K562 (cell line): ENCODE measurements around the gene NT5C. TPM values are rescaled to one million over a fixed set of nuclear protein-coding genes. Genes with fewer than 3 reads are reported as not detected.
A peak's percentile ranks its signal among the peaks of the same experiment; 100 is the strongest.

Experiments
- CBFA2T2 ChIP-seq: fragments of 450-650 bp; conservative IDR thresholded peaks from 2 replicates; pipeline ENCODE4 v1.6.1; 2017; ENCODE audit warnings: mild to moderate bottlenecking
- CEBPZ ChIP-seq: fragments of 150-350 bp; IDR thresholded peaks from 2 replicates; pipeline ENCODE4 v1.6.1; 2014; ENCODE audit warnings: low read depth, mild to moderate bottlenecking, low read length, borderline replicate concordance
- ELF4 ChIP-seq: fragments of 450-650 bp; formaldehyde crosslinking; IDR thresholded peaks from 2 replicates; pipeline ENCODE4 v1.4.0; 2022; ENCODE audit warnings: missing genetic modification characterization
- HCFC1 ChIP-seq: IDR thresholded peaks from 2 replicates; pipeline ENCODE4 v1.6.1; 2012; ENCODE audit warnings: low read depth, low read length, improper control_type of control experiment
- LARP7 ChIP-seq: fragments of 450-650 bp; IDR thresholded peaks from 2 replicates; pipeline ENCODE4 v1.6.1; 2016
- MNT ChIP-seq, 2 experiments: fragments of 450-650 bp; conservative IDR thresholded peaks; 2 replicates each; pipeline ENCODE4 v1.6.1; 2017; ENCODE audit warnings: mild to moderate bottlenecking in 2 of 2, moderate library complexity in 2 of 2
- MTA2 ChIP-seq: fragments of 450-650 bp; IDR thresholded peaks from 2 replicates; pipeline ENCODE4 v1.6.1; 2016; ENCODE audit warnings: low read depth
- MYNN ChIP-seq, 2 experiments: sonication (generic); formaldehyde crosslinking in 1 of 2; IDR thresholded peaks; 2 replicates each; pipeline versions ENCODE4 v1.5.0 to v1.6.1; 2016 to 2020; ENCODE audit warnings: antibody characterized with exemption in 1 of 2, missing genetic modification reagents in 1 of 2
- NR2C2 ChIP-seq, 2 experiments: fragments of 200-800 bp in 1 of 2; sonication (Bioruptor generic) in 1 of 2; sonication (generic) in 1 of 2; formaldehyde crosslinking in 1 of 2; IDR thresholded peaks; 2 replicates each; pipeline versions ENCODE4 v1.6.1 to v1.8.0; 2016 to 2022; ENCODE audit warnings: mild to moderate bottlenecking in 1 of 2, missing compliant biosample characterization in 1 of 2, missing genetic modification characterization in 1 of 2, missing genetic modification reagents in 1 of 2
- SMAD4 ChIP-seq: fragments of 250-450 bp; sonication (Bioruptor Pico); conservative IDR thresholded peaks from 2 replicates; pipeline ENCODE4 v1.8.0; 2021; ENCODE audit warnings: inconsistent platforms, mild to moderate bottlenecking, moderate library complexity
- SUPT5H ChIP-seq: fragments of 450-650 bp; IDR thresholded peaks from 2 replicates; pipeline ENCODE4 v1.6.1; 2016
- ZBTB40 ChIP-seq, 2 experiments: fragments of 450-650 bp in 1 of 2; sonication (generic) in 1 of 2; formaldehyde crosslinking in 1 of 2; IDR thresholded peaks; 2 replicates each; pipeline versions ENCODE4 v1.7.1 to v1.9.0; 2016 to 2022; ENCODE audit warnings: inconsistent platforms in 1 of 2, mild to moderate bottlenecking in 1 of 2, missing genetic modification reagents in 1 of 2
- polyA plus RNA-seq, 8 experiments: library from polyadenylated mRNA; depleted of rRNA in 4 of 8; stranded (reverse) in 5 of 8; unstranded in 3 of 8; fragments of >200 nt; fragmentation: Nextera tagmentation in 2 of 8; fragmentation: Illumina TruSeq in 1 of 8; extraction: Ambion mirVana in 2 of 8; extraction: Trizol in 1 of 8; gene quantifications; 2 replicates each; pipeline versions ENCODE4 v1.2.1 to v1.2.3, GENCODE V29; 2011 to 2014; ENCODE audit warnings: inconsistent platforms in 1 of 8, missing spikeins in 1 of 8
- total RNA-seq, 7 experiments: library from RNA; depleted of rRNA in 6 of 7; stranded (reverse); fragments of >200 nt in 6 of 7; fragmentation: Illumina TruSeq in 2 of 7; extraction: Trizol in 2 of 7; gene quantifications; 2 replicates each; pipeline versions ENCODE4 v1.2.1 to v1.2.3, GENCODE V29; 2011 to 2021; ENCODE audit warnings: low replicate concordance in 1 of 7

Gene NT5C
- total and polyA plus RNA-seq, 9 of the 15 experiments (the other 6 are each of a cell fraction or from before 2014, with no cell fraction given): 2.9 to 205 (median 45.0) TPM

GRCh38 chr17:75096082-75096625, 35.4 kb downstream of the NT5C start (continued):
- TF ChIP-seq NR2C2 (CRISPR knock-in tag; IDR thresholded peaks at IDR 0.05): no peak
- TF ChIP-seq NR2C2 (tag; IDR thresholded peaks at IDR 0.05): peak; percentile 65
- TF ChIP-seq LARP7: 0 out of 2 replicates have a peak, but pooled peaks have one; percentile 36
- TF ChIP-seq CBFA2T2: no peak; the same call in 1 of the 2 replicates
- TF ChIP-seq SMAD4 (CRISPR knock-in tag): peak; percentile 78
- no peak for TF ChIP-seq CEBPZ
- 0 out of 2 replicates have a peak, but pooled peaks have one; percentile 42 for TF ChIP-seq SUPT5H
- peak; percentile 89 for TF ChIP-seq MYNN (IDR thresholded peaks at IDR 0.05)
- no peak for TF ChIP-seq MYNN (CRISPR knock-in tag; IDR thresholded peaks at IDR 0.05)
- TF ChIP-seq ZBTB40 (IDR thresholded peaks at IDR 0.05): 0 out of 2 replicates have a peak, but pooled peaks have one; percentile 18
- TF ChIP-seq ZBTB40 (CRISPR knock-in tag; IDR thresholded peaks at IDR 0.05): no peak
- TF ChIP-seq HCFC1: peak; percentile 23; the same call in 1 of the 2 replicates
- no peak for TF ChIP-seq MTA2
- TF ChIP-seq ELF4: 0 out of 2 replicates have a peak, but pooled peaks have one; percentile 18
- peak in 1 of 2 experiments; percentile 68; a peak in 3 of 4 replicates for TF ChIP-seq MNT (conservative IDR thresholded peaks at IDR 0.05)
